ENCODE data around the gene DST. TPM values are rescaled to one million over a fixed set of nuclear protein-coding genes. Genes with fewer than 3 reads are reported as not detected.

The DST gene
- total RNA-seq, 1 experiment from 2014 or later: 132 TPM

DNA sequence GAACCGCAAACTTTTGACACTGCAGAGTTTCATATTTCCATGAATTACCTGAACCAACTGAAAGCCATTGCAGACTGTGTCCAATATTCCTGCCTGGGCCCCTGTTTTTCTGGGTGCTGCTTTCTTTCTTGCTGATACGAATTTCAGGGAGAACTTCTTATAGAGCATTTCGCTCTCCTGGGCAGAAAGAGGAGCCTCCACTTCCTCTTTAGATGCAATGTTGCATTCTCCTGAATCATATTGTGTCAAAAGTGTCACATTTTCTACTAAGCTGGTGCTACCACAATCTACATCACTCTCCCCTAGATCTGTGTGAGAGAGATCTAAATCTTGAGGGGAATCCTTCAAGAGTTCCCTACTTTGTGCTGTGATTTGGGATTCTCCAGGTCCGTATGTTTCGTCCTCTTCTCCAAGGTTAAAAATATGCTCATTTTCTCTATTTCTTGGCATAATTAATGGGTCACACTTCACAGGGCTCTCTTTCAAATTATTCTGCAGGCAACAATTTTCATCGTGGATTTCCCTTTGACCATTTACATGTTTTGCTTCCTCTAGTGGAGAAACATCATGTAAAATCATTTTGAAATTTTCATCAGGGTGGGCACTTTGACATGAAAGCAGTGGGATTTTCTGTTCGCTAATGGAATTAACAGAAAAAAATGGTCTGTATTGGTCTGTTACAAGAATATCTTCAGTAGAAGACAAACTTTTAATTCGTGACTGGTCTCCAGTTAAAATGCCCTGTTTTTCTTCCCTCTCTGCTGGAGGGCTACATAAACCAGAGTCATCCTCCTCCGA lies 102.3 kb downstream of the DST start:
- Mint-ChIP-seq H3K9me3 (no peaks in the 10 kb centered on the region), H3K4me3 (no peak overlapping the region), H3K27ac (no peak overlapping the region), H3K27me3 (ENCODE audit: low read depth) (no peaks in the 10 kb centered on the region; the same call in 1 of the 2 replicates), H3K36me3 (no peaks in the 10 kb centered on the region; the same call in 1 of the 2 replicates), H3K4me1 (peaks cover 24% of the 10 kb centered on the region)
- CTCF ChIA-PET: interaction anchor here (1.6 kb wide), 1 partner anchor 415 kb away, joined by 4 read pairs; the partner anchor contains the start of gene BEND6
- POLR2A ChIA-PET: no interaction called here
- no peak for ATAC-seq
- TF ChIP-seq JAZF1 (CRISPR knock-in tag; IDR thresholded peaks at IDR 0.05) (no peak), FOXP1 (CRISPR knock-in tag; IDR thresholded peaks at IDR 0.05; ENCODE audit: borderline replicate concordance) (no peak), ZNF219 (CRISPR knock-in tag; IDR thresholded peaks at IDR 0.05; ENCODE audit: borderline replicate concordance) (no peak), ESRRA (CRISPR knock-in tag; IDR thresholded peaks at IDR 0.05; ENCODE audit: borderline replicate concordance) (no peak), GABPB1 (CRISPR knock-in tag; IDR thresholded peaks at IDR 0.05) (no peak), ZNF671 (CRISPR knock-in tag; IDR thresholded peaks at IDR 0.05) (no peak), ZNF317 (CRISPR knock-in tag; IDR thresholded peaks at IDR 0.05; ENCODE audit: borderline replicate concordance, low read depth) (no peak), FOXK1 (CRISPR knock-in tag; IDR thresholded peaks at IDR 0.05) (no peak)
- TF ChIP-seq, protein P1, sequence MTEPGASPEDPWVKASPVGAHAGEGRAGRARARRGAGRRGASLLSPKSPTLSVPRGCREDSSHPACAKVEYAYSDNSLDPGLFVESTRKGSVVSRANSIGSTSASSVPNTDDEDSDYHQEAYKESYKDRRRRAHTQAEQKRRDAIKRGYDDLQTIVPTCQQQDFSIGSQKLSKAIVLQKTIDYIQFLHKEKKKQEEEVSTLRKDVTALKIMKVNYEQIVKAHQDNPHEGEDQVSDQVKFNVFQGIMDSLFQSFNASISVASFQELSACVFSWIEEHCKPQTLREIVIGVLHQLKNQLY (CRISPR knock-in tag; IDR thresholded peaks at IDR 0.05): no peak
- TF ChIP-seq, protein P2, sequence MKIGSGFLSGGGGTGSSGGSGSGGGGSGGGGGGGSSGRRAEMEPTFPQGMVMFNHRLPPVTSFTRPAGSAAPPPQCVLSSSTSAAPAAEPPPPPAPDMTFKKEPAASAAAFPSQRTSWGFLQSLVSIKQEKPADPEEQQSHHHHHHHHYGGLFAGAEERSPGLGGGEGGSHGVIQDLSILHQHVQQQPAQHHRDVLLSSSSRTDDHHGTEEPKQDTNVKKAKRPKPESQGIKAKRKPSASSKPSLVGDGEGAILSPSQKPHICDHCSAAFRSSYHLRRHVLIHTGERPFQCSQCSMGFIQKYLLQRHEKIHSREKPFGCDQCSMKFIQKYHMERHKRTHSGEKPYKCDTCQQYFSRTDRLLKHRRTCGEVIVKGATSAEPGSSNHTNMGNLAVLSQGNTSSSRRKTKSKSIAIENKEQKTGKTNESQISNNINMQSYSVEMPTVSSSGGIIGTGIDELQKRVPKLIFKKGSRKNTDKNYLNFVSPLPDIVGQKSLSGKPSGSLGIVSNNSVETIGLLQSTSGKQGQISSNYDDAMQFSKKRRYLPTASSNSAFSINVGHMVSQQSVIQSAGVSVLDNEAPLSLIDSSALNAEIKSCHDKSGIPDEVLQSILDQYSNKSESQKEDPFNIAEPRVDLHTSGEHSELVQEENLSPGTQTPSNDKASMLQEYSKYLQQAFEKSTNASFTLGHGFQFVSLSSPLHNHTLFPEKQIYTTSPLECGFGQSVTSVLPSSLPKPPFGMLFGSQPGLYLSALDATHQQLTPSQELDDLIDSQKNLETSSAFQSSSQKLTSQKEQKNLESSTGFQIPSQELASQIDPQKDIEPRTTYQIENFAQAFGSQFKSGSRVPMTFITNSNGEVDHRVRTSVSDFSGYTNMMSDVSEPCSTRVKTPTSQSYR (CRISPR knock-in tag; IDR thresholded peaks at IDR 0.05): no peak
- no peak for DNase-seq (ENCODE audit: low spot score)

DNA sequence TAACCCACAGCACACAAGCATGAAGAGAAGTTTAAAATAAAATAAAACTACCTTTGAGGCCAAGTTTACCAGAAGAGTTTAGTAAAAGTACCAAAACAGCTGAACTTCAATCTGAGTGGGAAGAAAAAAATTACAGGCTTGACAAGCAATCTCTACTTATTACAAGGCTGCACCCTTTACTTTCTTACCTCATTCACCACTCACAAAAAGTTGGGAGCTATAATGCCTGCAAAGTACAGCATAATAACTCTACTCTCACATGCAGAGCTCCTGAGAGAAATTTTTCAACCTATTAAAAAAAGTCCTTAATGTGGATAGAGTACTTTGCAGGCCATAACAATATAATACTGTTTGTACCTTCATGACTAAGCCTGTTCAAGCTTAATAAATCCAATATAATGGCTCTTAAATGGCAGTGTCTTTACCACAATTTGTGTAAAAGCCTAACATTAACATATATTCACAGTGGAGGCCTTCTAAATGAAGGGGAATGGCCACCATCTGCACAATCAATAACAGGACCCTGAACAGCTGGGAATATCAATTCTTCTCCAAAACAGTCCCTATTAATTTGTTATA lies 103.1 kb downstream of the DST start:
- peaks cover 32% of the 10 kb centered on the region for H3K4me1 Mint-ChIP-seq
- no peaks in the 10 kb centered on the region for H3K27me3 Mint-ChIP-seq (ENCODE audit: low read depth)
- H3K9me3 Mint-ChIP-seq: no peaks in the 10 kb centered on the region
- CTCF ChIA-PET: interaction anchor here (1.2 kb wide), 1 partner anchor 53 kb away, joined by 3 read pairs; no protein-coding TSS in a partner anchor
- ATAC-seq: no peak
- H3K36me3 Mint-ChIP-seq: no peaks in the 10 kb centered on the region; the same call in 1 of the 2 replicates
- POLR2A ChIA-PET: no interaction called here
- peak overlapping the region; percentile 22 for H3K4me3 Mint-ChIP-seq
- DNase-seq (ENCODE audit: low spot score): no peak
- H3K27ac Mint-ChIP-seq: 0 out of 2 replicates have a peak overlapping the region, but pooled peaks have one; percentile 12
- TF ChIP-seq, protein P3, sequence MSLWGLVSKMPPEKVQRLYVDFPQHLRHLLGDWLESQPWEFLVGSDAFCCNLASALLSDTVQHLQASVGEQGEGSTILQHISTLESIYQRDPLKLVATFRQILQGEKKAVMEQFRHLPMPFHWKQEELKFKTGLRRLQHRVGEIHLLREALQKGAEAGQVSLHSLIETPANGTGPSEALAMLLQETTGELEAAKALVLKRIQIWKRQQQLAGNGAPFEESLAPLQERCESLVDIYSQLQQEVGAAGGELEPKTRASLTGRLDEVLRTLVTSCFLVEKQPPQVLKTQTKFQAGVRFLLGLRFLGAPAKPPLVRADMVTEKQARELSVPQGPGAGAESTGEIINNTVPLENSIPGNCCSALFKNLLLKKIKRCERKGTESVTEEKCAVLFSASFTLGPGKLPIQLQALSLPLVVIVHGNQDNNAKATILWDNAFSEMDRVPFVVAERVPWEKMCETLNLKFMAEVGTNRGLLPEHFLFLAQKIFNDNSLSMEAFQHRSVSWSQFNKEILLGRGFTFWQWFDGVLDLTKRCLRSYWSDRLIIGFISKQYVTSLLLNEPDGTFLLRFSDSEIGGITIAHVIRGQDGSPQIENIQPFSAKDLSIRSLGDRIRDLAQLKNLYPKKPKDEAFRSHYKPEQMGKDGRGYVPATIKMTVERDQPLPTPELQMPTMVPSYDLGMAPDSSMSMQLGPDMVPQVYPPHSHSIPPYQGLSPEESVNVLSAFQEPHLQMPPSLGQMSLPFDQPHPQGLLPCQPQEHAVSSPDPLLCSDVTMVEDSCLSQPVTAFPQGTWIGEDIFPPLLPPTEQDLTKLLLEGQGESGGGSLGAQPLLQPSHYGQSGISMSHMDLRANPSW (CRISPR knock-in tag; conservative IDR thresholded peaks at IDR 0.05; ENCODE audit: low read depth): no peak
- TF ChIP-seq NR2C2 (CRISPR knock-in tag; IDR thresholded peaks at IDR 0.05) (no peak), ZNF317 (CRISPR knock-in tag; IDR thresholded peaks at IDR 0.05; ENCODE audit: borderline replicate concordance, low read depth) (no peak), SOX15 (CRISPR knock-in tag; IDR thresholded peaks at IDR 0.05) (no peak), ZNF121 (CRISPR knock-in tag; IDR thresholded peaks at IDR 0.05) (no peak), GABPB1 (CRISPR knock-in tag; IDR thresholded peaks at IDR 0.05) (no peak), ZNF396 (CRISPR knock-in tag; IDR thresholded peaks at IDR 0.05; ENCODE audit: borderline replicate concordance) (no peak), ZNF232 (CRISPR knock-in tag; IDR thresholded peaks at IDR 0.05) (no peak)
- TF ChIP-seq, protein P4, sequence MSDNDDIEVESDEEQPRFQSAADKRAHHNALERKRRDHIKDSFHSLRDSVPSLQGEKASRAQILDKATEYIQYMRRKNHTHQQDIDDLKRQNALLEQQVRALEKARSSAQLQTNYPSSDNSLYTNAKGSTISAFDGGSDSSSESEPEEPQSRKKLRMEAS (CRISPR knock-in tag; IDR thresholded peaks at IDR 0.05): no peak
- TF ChIP-seq, protein P5, sequence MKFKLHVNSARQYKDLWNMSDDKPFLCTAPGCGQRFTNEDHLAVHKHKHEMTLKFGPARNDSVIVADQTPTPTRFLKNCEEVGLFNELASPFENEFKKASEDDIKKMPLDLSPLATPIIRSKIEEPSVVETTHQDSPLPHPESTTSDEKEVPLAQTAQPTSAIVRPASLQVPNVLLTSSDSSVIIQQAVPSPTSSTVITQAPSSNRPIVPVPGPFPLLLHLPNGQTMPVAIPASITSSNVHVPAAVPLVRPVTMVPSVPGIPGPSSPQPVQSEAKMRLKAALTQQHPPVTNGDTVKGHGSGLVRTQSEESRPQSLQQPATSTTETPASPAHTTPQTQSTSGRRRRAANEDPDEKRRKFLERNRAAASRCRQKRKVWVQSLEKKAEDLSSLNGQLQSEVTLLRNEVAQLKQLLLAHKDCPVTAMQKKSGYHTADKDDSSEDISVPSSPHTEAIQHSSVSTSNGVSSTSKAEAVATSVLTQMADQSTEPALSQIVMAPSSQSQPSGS (CRISPR knock-in tag; IDR thresholded peaks at IDR 0.05; ENCODE audit: borderline replicate concordance, low read depth): no peak
- TF ChIP-seq, protein P6, sequence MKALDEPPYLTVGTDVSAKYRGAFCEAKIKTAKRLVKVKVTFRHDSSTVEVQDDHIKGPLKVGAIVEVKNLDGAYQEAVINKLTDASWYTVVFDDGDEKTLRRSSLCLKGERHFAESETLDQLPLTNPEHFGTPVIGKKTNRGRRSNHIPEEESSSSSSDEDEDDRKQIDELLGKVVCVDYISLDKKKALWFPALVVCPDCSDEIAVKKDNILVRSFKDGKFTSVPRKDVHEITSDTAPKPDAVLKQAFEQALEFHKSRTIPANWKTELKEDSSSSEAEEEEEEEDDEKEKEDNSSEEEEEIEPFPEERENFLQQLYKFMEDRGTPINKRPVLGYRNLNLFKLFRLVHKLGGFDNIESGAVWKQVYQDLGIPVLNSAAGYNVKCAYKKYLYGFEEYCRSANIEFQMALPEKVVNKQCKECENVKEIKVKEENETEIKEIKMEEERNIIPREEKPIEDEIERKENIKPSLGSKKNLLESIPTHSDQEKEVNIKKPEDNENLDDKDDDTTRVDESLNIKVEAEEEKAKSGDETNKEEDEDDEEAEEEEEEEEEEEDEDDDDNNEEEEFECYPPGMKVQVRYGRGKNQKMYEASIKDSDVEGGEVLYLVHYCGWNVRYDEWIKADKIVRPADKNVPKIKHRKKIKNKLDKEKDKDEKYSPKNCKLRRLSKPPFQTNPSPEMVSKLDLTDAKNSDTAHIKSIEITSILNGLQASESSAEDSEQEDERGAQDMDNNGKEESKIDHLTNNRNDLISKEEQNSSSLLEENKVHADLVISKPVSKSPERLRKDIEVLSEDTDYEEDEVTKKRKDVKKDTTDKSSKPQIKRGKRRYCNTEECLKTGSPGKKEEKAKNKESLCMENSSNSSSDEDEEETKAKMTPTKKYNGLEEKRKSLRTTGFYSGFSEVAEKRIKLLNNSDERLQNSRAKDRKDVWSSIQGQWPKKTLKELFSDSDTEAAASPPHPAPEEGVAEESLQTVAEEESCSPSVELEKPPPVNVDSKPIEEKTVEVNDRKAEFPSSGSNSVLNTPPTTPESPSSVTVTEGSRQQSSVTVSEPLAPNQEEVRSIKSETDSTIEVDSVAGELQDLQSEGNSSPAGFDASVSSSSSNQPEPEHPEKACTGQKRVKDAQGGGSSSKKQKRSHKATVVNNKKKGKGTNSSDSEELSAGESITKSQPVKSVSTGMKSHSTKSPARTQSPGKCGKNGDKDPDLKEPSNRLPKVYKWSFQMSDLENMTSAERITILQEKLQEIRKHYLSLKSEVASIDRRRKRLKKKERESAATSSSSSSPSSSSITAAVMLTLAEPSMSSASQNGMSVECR (CRISPR knock-in tag; IDR thresholded peaks at IDR 0.05; ENCODE audit: borderline replicate concordance): no peak
- TF ChIP-seq, protein P1 (CRISPR knock-in tag; IDR thresholded peaks at IDR 0.05): no peak

Measured in WTC11 (cell line).